H9 (cell line): ENCODE results near the gene UNC5C. TPM values are rescaled to one million over a fixed set of nuclear protein-coding genes. Genes with fewer than 3 reads are reported as not detected.

ENCODE experiments used
- DNase-seq: peaks from one replicate; pipeline ENCODE4 v3.0.0-alpha.2; 2017
- H2AFZ ChIP-seq: one replicate; pipeline ENCODE4 v1.6.1; 2013; ENCODE audit warnings: mild to moderate bottlenecking, low read length, control low read depth, moderate library complexity
- H2AK5ac ChIP-seq: 2 replicates; pipeline ENCODE4 v1.6.1; 2013; ENCODE audit warnings: low read length, control low read depth, mixed read lengths; ENCODE audit not compliant: insufficient read length
- H2BK120ac ChIP-seq: one replicate; pipeline ENCODE4 v1.6.1; 2013; ENCODE audit warnings: low read depth, mild to moderate bottlenecking, low read length, control low read depth, inconsistent platforms; ENCODE audit not compliant: poor library complexity, severe bottlenecking
- H2BK12ac ChIP-seq: 2 replicates; pipeline ENCODE4 v1.6.1; 2013; ENCODE audit warnings: low read length, control low read depth, mixed read lengths, low read depth; ENCODE audit not compliant: insufficient read length
- H2BK15ac ChIP-seq: 2 replicates; pipeline ENCODE4 v1.6.1; 2013; ENCODE audit warnings: low read depth, low read length, control low read depth
- H2BK20ac ChIP-seq: one replicate; pipeline ENCODE4 v1.6.1; 2013; ENCODE audit warnings: low read depth, mild to moderate bottlenecking, low read length, control low read depth, inconsistent platforms; ENCODE audit not compliant: poor library complexity, severe bottlenecking
- H2BK5ac ChIP-seq: 2 replicates; pipeline ENCODE4 v1.6.1; 2013; ENCODE audit warnings: low read length, control low read depth, mixed read lengths; ENCODE audit not compliant: insufficient read length
- H3K14ac ChIP-seq: 2 replicates; pipeline ENCODE4 v1.6.1; 2013; ENCODE audit warnings: low read length, control low read depth; ENCODE audit not compliant: insufficient read depth
- H3K18ac ChIP-seq: 2 replicates; pipeline ENCODE4 v1.6.1; 2013; ENCODE audit warnings: low read depth, mild to moderate bottlenecking, mixed read lengths, low read length, control low read depth; ENCODE audit not compliant: insufficient read length
- H3K23ac ChIP-seq: 2 replicates; pipeline ENCODE4 v1.6.1; 2013; ENCODE audit warnings: low read length, control low read depth, mixed read lengths, low read depth; ENCODE audit not compliant: insufficient read length
- H3K23me2 ChIP-seq: 2 replicates; pipeline ENCODE4 v1.6.1; 2013; ENCODE audit warnings: low read depth, mild to moderate bottlenecking, mixed read lengths, low read length, control low read depth; ENCODE audit not compliant: insufficient read length, poor library complexity, severe bottlenecking
- H3K27ac ChIP-seq: 2 replicates; pipeline ENCODE4 v1.5.1; 2013; ENCODE audit warnings: low read length, control low read depth, mixed read lengths, low read depth; ENCODE audit not compliant: insufficient read length
- H3K27me3 ChIP-seq: 2 replicates; pipeline ENCODE4 v1.6.1; 2013; ENCODE audit warnings: low read length, control low read depth, inconsistent platforms; ENCODE audit not compliant: insufficient read depth
- H3K4ac ChIP-seq: 2 replicates; pipeline ENCODE4 v1.6.1; 2013; ENCODE audit warnings: low read depth, mild to moderate bottlenecking, control low read depth, inconsistent platforms, low read length, moderate library complexity
- H3K4me1 ChIP-seq: 2 replicates; pipeline ENCODE4 v1.6.1; 2013; ENCODE audit warnings: low read length, control low read depth, inconsistent platforms; ENCODE audit not compliant: insufficient read depth
- H3K4me2 ChIP-seq: 2 replicates; pipeline ENCODE4 v1.6.1; 2013; ENCODE audit warnings: low read length, control low read depth, mixed read lengths; ENCODE audit not compliant: insufficient read length, insufficient read depth
- H3K56ac ChIP-seq: 2 replicates; pipeline ENCODE4 v1.6.1; 2013; ENCODE audit warnings: low read depth, mild to moderate bottlenecking, mixed read lengths, low read length, control low read depth; ENCODE audit not compliant: insufficient read length
- H3K79me1 ChIP-seq: 2 replicates; pipeline ENCODE4 v1.6.1; 2013; ENCODE audit warnings: low read depth, mild to moderate bottlenecking, moderate library complexity, low read length, control low read depth, inconsistent platforms; ENCODE audit not compliant: insufficient read depth, poor library complexity, severe bottlenecking
- H3K79me2 ChIP-seq: 2 replicates; pipeline ENCODE4 v1.6.1; 2013; ENCODE audit warnings: low read length, control low read depth, inconsistent platforms; ENCODE audit not compliant: insufficient read depth
- H3K9ac ChIP-seq: 2 replicates; pipeline ENCODE4 v1.6.1; 2013; ENCODE audit warnings: low read length, control low read depth, mixed read lengths; ENCODE audit not compliant: insufficient read length; ENCODE audit errors: extremely low read depth
- H3K9me3 ChIP-seq: one replicate; pipeline ENCODE4 v1.6.1; 2013; ENCODE audit warnings: low read depth, low read length, inconsistent platforms; ENCODE audit not compliant: control insufficient read depth
- H3T11ph ChIP-seq: one replicate; pipeline ENCODE4 v1.6.1; 2013; ENCODE audit warnings: mild to moderate bottlenecking, low read length, control low read depth, inconsistent platforms
- H4K20me1 ChIP-seq: one replicate; pipeline ENCODE4 v1.6.1; 2013; ENCODE audit not compliant: control insufficient read depth, insufficient read length, insufficient read depth
- H4K5ac ChIP-seq: 2 replicates; pipeline ENCODE4 v1.6.1; 2013; ENCODE audit warnings: low read depth, mild to moderate bottlenecking, mixed read lengths, low read length, control low read depth; ENCODE audit not compliant: insufficient read length
- H4K8ac ChIP-seq: replicated peaks from 2 replicates; pipeline ENCODE4 v1.6.1; 2013; ENCODE audit warnings: low read length, control low read depth, mixed read lengths, low read depth; ENCODE audit not compliant: insufficient read length
- H4K91ac ChIP-seq: 2 replicates; pipeline ENCODE4 v1.6.1; 2013; ENCODE audit warnings: low read depth, mild to moderate bottlenecking, moderate library complexity, mixed read lengths, low read length, control low read depth; ENCODE audit not compliant: insufficient read length
- H3K27ac Mint-ChIP-seq, 3 experiments: 2 replicates in 2 of 3; 3 replicates in 1 of 3; pipeline ENCODE4 v1.8.0; 2020 to 2021; ENCODE audit warnings: mixed read lengths in 3 of 3, mild to moderate bottlenecking in 1 of 3, moderate library complexity in 1 of 3
- H3K27me3 Mint-ChIP-seq: 2 replicates; pipeline ENCODE4 v1.8.0; 2021; ENCODE audit warnings: low read depth, mild to moderate bottlenecking, moderate library complexity, mixed read lengths
- H3K36me3 Mint-ChIP-seq, 3 experiments: 2 replicates in 2 of 3; 3 replicates in 1 of 3; pipeline ENCODE4 v1.8.0; 2020 to 2021; ENCODE audit warnings: low read depth in 3 of 3, mixed read lengths in 3 of 3; ENCODE audit not compliant: insufficient read depth in 1 of 3
- H3K4me1 Mint-ChIP-seq, 2 experiments: 2 replicates each; pipeline ENCODE4 v1.8.0; 2020; ENCODE audit warnings: mixed read lengths in 2 of 2
- H3K4me3 Mint-ChIP-seq, 2 experiments: 2 replicates in 1 of 2; 3 replicates in 1 of 2; pipeline ENCODE4 v1.8.0; 2020 to 2021; ENCODE audit warnings: mild to moderate bottlenecking in 2 of 2, mixed read lengths in 2 of 2, moderate library complexity in 1 of 2
- H3K9me3 Mint-ChIP-seq, 2 experiments: 2 replicates in 1 of 2; 3 replicates in 1 of 2; pipeline ENCODE4 v1.8.0; 2020; ENCODE audit warnings: mild to moderate bottlenecking in 2 of 2, mixed read lengths in 2 of 2, moderate library complexity in 1 of 2
- CTCF ChIP-seq: fragments of 200-600 bp; sonication (generic); conservative IDR thresholded peaks from 3 replicates; pipeline ENCODE4 v1.8.0; 2021; ENCODE audit warnings: antibody characterized with exemption, mild to moderate bottlenecking
- WGBS: extraction: QIAGEN DNeasy Blood & Tissue Kit; methylation state at CpG from one replicate; pipeline ENCODE4 v1.1.7; 2013; ENCODE audit warnings: missing lambda C conversion rate, low lambda C conversion rate, mixed read lengths; ENCODE audit not compliant: insufficient read length; ENCODE audit errors: extremely low coverage; 5-methylcytosine and 5-hydroxymethylcytosine counted together
- total RNA-seq: library from RNA; stranded (reverse); gene quantifications from 2 replicates; pipeline ENCODE4 v1.2.1, GENCODE V29; 2021

The UNC5C gene
- total RNA-seq, 1 experiment from 2014 or later = not detected

- H2AFZ ChIP-seq = no peak overlapping the region
- Mint-ChIP-seq H3K4me3 (no peak overlapping the region), H3K36me3 (no peaks in the 10 kb centered on the region), H3K27ac (no peak overlapping the region), H3K9me3 (no peaks in the 10 kb centered on the region), H3K4me1 (no peaks in the 10 kb centered on the region), H3K27me3 (no peaks in the 10 kb centered on the region)
- H2BK15ac ChIP-seq = no peak overlapping the region
- no peak overlapping the region for H4K8ac ChIP-seq
- H2BK12ac ChIP-seq = no peak overlapping the region
- TF ChIP-seq CTCF = no peak
- no peaks in the 10 kb centered on the region for H3K4me1 ChIP-seq
- no peak overlapping the region for H3K27ac ChIP-seq
- H3K27me3 ChIP-seq = no peaks in the 10 kb centered on the region
- no peak overlapping the region for H2BK120ac ChIP-seq
- H4K20me1 ChIP-seq = no peaks in the 10 kb centered on the region
- H3K14ac ChIP-seq = no peak overlapping the region
- H3K23ac ChIP-seq = no peak overlapping the region
- no peak overlapping the region for H3K9ac ChIP-seq
- H2BK20ac ChIP-seq = no peak overlapping the region
- H2AK5ac ChIP-seq = no peak overlapping the region
- no peak overlapping the region for H3T11ph ChIP-seq
- no CpG with 5 or more reads among the region's 3 CpGs for WGBS
- no peak overlapping the region for H2BK5ac ChIP-seq
- no peaks in the 10 kb centered on the region for H3K79me2 ChIP-seq
- H3K4ac ChIP-seq = no peak overlapping the region
- no peaks in the 10 kb centered on the region for H3K23me2 ChIP-seq
- no peak overlapping the region for H4K91ac ChIP-seq
- no peaks in the 10 kb centered on the region for H3K9me3 ChIP-seq
- no peak overlapping the region for H3K56ac ChIP-seq
- no peak overlapping the region for H3K18ac ChIP-seq
- H3K79me1 ChIP-seq = no peaks in the 10 kb centered on the region
- no peak overlapping the region for H3K4me2 ChIP-seq
- no peak for DNase-seq
- no peak overlapping the region for H4K5ac ChIP-seq
Measured at GRCh38 chr4:95114521-95114920, 434.3 kb downstream of the UNC5C start.
